GM06990 (cell line): ENCODE data around the gene BBS7.

Source experiments
- DNase-seq: peaks from one replicate; pipeline ENCODE4 v3.0.0-alpha.2; 2011; ENCODE audit not compliant: insufficient read length; ENCODE audit errors: extremely low read depth
- H3K27me3 ChIP-seq: replicated peaks from 2 replicates; pipeline ENCODE4 v1.6.0; 2011; ENCODE audit warnings: low read length; ENCODE audit not compliant: control insufficient read depth, insufficient read depth
- H3K36me3 ChIP-seq: 2 replicates; pipeline ENCODE4 v1.5.1; 2011; ENCODE audit warnings: low read length; ENCODE audit not compliant: control insufficient read depth, insufficient read depth
- H3K4me3 ChIP-seq: replicated peaks from 2 replicates; pipeline ENCODE4 v1.5.1; 2011; ENCODE audit warnings: low read depth, mild to moderate bottlenecking, control low read depth, low read length
- CTCF ChIP-seq: IDR thresholded peaks from 2 replicates; pipeline ENCODE4 v1.5.1; 2011; ENCODE audit warnings: low read length, control low read depth, mild to moderate bottlenecking, inconsistent platforms; ENCODE audit not compliant: insufficient read depth, poor library complexity, severe bottlenecking

BBS7 gene

DNA sequence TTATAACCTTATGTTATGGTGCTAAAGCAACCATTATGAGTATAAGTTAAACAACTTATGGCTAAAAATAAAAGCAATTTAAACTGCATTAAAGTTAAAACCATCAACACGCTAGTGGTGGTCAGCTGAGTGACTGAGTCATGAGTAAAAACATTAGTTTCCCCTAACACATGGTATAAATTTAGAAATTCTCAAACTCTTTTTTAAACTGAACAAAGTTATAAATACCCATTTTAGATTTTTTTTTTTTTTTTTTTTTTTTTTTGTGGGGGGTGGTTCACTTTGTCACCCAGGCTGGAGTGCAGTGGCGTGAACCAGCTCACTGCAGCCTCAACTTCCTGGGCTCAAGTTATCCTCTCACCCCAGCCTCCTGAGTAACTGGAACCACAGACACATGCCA lies 5.4 kb upstream of the BBS7 start:
- H3K36me3 ChIP-seq, result no peaks in the 10 kb centered on the region
- H3K4me3 ChIP-seq, result no peak overlapping the region
- no peaks in the 10 kb centered on the region for H3K27me3 ChIP-seq
- DNase-seq, result no peak
- TF ChIP-seq CTCF, result no peak

- TF ChIP-seq CTCF, result no peak
- H3K36me3 ChIP-seq, result no peaks in the 10 kb centered on the region
- H3K27me3 ChIP-seq, result no peaks in the 10 kb centered on the region
- H3K4me3 ChIP-seq, result no peak overlapping the region
- no peak for DNase-seq
These were observed 3.3 kb upstream of the BBS7 start for GRCh38 chr4:121873604-121874003.

- H3K27me3 ChIP-seq, result no peaks in the 10 kb centered on the region
- TF ChIP-seq CTCF, result no peak
- H3K4me3 ChIP-seq, result no peak overlapping the region
- H3K36me3 ChIP-seq, result no peaks in the 10 kb centered on the region
- DNase-seq, result no peak
These were observed 6.5 kb downstream of the BBS7 start for GRCh38 chr4:121863799-121864198.

- no peak for TF ChIP-seq CTCF
- Histone ChIP-seq H3K36me3 (no peaks in the 10 kb centered on the region), H3K27me3 (no peaks in the 10 kb centered on the region)
These were observed 8.8 kb downstream of the BBS7 start for GRCh38 chr4:121861426-121861825.

DNA sequence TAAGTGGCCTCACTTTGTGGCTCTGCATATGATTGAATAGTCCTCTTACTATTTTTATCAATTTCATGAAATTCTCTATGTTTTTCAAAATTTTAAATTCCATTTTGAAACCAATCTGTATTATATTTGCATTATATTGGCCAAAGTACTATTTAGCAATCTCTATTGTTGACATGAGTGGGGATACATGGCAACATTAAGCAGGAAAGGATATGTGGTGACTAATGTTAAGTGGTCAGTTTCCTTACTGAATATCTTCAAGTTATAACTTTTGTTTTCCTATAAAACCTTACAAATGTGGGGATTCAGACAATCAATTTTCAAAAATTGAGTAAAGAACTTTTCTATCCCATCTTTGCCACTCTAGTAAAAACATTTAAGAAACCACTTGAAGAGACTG lies 10.2 kb downstream of the BBS7 start:
- no peak for TF ChIP-seq CTCF
- DNase-seq, result no peak
- no peak overlapping the region for H3K4me3 ChIP-seq
- H3K27me3 ChIP-seq, result no peaks in the 10 kb centered on the region
- H3K36me3 ChIP-seq, result no peaks in the 10 kb centered on the region

More at GRCh38 chr4:121861426-121861825, 8.8 kb downstream of the BBS7 start:
- no peak overlapping the region for H3K4me3 ChIP-seq
- DNase-seq, result no peak

DNA sequence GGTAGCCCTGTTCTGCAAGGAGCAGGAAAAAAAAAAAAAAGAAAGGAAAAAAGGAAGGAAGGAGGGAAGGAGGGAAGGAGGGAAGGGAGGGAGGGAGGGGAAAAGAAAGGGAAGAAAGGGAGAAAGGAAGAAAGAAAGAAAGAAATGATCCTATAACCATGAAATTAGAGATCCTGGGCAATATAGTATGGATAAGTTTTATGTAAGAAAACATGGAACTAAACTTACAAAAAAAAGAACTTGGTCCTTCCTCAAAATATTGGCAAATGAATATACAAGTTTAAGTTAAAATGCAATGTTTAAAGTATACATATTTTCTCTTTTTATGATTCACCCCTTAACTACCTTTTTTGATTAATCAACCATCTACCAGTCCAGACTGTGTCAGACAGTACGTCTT lies 18.9 kb downstream of the BBS7 start:
- DNase-seq, result no peak
- no peaks in the 10 kb centered on the region for H3K27me3 ChIP-seq
- no peak overlapping the region for H3K4me3 ChIP-seq
- no peaks in the 10 kb centered on the region; the same call in 1 of the 2 replicates for H3K36me3 ChIP-seq
- no peak for TF ChIP-seq CTCF
